MM.1S (cell line): ENCODE results near the gene ZNF439.
"Not testable (repeated sequence)": the region's sequence is repeated elsewhere in the genome, so short reads cannot be mapped to it uniquely, and the experiment has no call there.

Source experiments
- DNase-seq: peaks from one replicate; pipeline ENCODE4 v3.0.0-alpha.2; 2015
- H2AFZ ChIP-seq: fragments of 300-600 bp; sonication (generic); 2 replicates; pipeline ENCODE4 v1.6.0; 2016; ENCODE audit warnings: antibody characterized with exemption, low read length
- H3F3A ChIP-seq: fragments of 300-600 bp; sonication (generic); 2 replicates; pipeline ENCODE4 v1.6.1; 2016; ENCODE audit warnings: mild to moderate bottlenecking, antibody characterized with exemption, low read length, moderate library complexity, mixed read lengths; ENCODE audit not compliant: insufficient read depth
- H3K27ac ChIP-seq: fragments of 300-600 bp; sonication (generic); 2 replicates; pipeline ENCODE4 v1.5.1; 2016; ENCODE audit warnings: mild to moderate bottlenecking, low read length
- H3K27me3 ChIP-seq: fragments of 300-600 bp; sonication (generic); replicated peaks from 2 replicates; pipeline ENCODE4 v1.6.0; 2016; ENCODE audit warnings: low read length; ENCODE audit not compliant: insufficient read depth
- H3K36me3 ChIP-seq: fragments of 300-600 bp; sonication (generic); replicated peaks from 2 replicates; pipeline ENCODE4 v1.6.1; 2016; ENCODE audit warnings: mild to moderate bottlenecking, low read length, mixed read lengths; ENCODE audit not compliant: insufficient read depth
- H3K4me1 ChIP-seq: fragments of 300-600 bp; sonication (generic); 2 replicates; pipeline ENCODE4 v1.6.1; 2016; ENCODE audit warnings: low read length, mixed read lengths
- H3K4me2 ChIP-seq: fragments of 300-600 bp; sonication (generic); 2 replicates; pipeline ENCODE4 v1.6.0; 2016; ENCODE audit warnings: low read depth, low read length
- H3K4me3 ChIP-seq: fragments of 300-600 bp; sonication (generic); 2 replicates; pipeline ENCODE4 v1.5.1; 2016; ENCODE audit warnings: low read length, mixed read lengths
- H3K79me2 ChIP-seq: fragments of 300-600 bp; sonication (generic); 2 replicates; pipeline ENCODE4 v1.6.1; 2016; ENCODE audit warnings: mixed run types, low read length, mixed read lengths
- H3K9ac ChIP-seq: fragments of 300-600 bp; sonication (generic); 2 replicates; pipeline ENCODE4 v1.6.1; 2016; ENCODE audit warnings: low read length, mixed read lengths
- H3K9me2 ChIP-seq: fragments of 300-600 bp; sonication (generic); replicated peaks from 2 replicates; pipeline ENCODE4 v1.6.1; 2016; ENCODE audit warnings: mild to moderate bottlenecking, low read length, mixed read lengths; ENCODE audit not compliant: insufficient read depth
- H3K9me3 ChIP-seq: fragments of 300-600 bp; sonication (generic); replicated peaks from 2 replicates; pipeline ENCODE4 v1.6.1; 2016; ENCODE audit warnings: mild to moderate bottlenecking, low read length, mixed read lengths; ENCODE audit not compliant: insufficient read depth
- H4K20me1 ChIP-seq: fragments of 300-600 bp; sonication (generic); 2 replicates; pipeline ENCODE4 v1.6.1; 2016; ENCODE audit warnings: mild to moderate bottlenecking, low read length, moderate library complexity, mixed read lengths; ENCODE audit not compliant: insufficient read depth
- CTCF ChIP-seq: fragments of 300-600 bp; sonication (generic); IDR thresholded peaks from 2 replicates; pipeline ENCODE4 v1.5.1; 2016; ENCODE audit warnings: antibody characterized with exemption, low read length, mixed read lengths
- EZH2 ChIP-seq: fragments of 300-600 bp; sonication (generic); optimal IDR thresholded peaks from 2 replicates; pipeline ENCODE3; 2017; ENCODE audit warnings: low read depth, mild to moderate bottlenecking, antibody characterized with exemption, low read length, mixed read lengths
- EZH2phosphoT487 ChIP-seq: fragments of 300-600 bp; sonication (generic); IDR thresholded peaks from 2 replicates; pipeline ENCODE4 v1.6.1; 2018; ENCODE audit warnings: antibody characterized with exemption, low read length

Gene ZNF439

GRCh38 chr19:11894851-11895250 is 46.3 kb downstream of the ZNF439 start:
- no peaks in the 10 kb centered on the region for H3K9me3 ChIP-seq
- no peaks in the 10 kb centered on the region for H3K79me2 ChIP-seq
- H3K4me2 ChIP-seq: no peak overlapping the region
- no peaks in the 10 kb centered on the region for H3F3A ChIP-seq
- TF ChIP-seq CTCF: no peak
- no peak for TF ChIP-seq EZH2
- TF ChIP-seq EZH2phosphoT487: no peak
- H3K27ac ChIP-seq: no peak overlapping the region
- no peaks in the 10 kb centered on the region for H3K36me3 ChIP-seq
- H4K20me1 ChIP-seq: no peaks in the 10 kb centered on the region
- H3K27me3 ChIP-seq: no peaks in the 10 kb centered on the region
- no peaks in the 10 kb centered on the region for H3K9me2 ChIP-seq
- no peak overlapping the region for H3K9ac ChIP-seq
- no peak for DNase-seq
- H2AFZ ChIP-seq: no peak overlapping the region
- no peaks in the 10 kb centered on the region for H3K4me1 ChIP-seq
- H3K4me3 ChIP-seq: no peak overlapping the region

- TF ChIP-seq EZH2phosphoT487 (no peak), EZH2 (no peak), CTCF (no peak)
Measured at GRCh38 chr19:11902228-11902627, 53.7 kb downstream of the ZNF439 start.

GRCh38 chr19:11905928-11906327 is 57.4 kb downstream of the ZNF439 start:
- H3K27me3 ChIP-seq: no peaks in the 10 kb centered on the region
- TF ChIP-seq EZH2: no peak
- TF ChIP-seq EZH2phosphoT487: no peak
- no peak for TF ChIP-seq CTCF
- no peak overlapping the region for H3K4me2 ChIP-seq
- H3K4me3 ChIP-seq: no peak overlapping the region
- no peak overlapping the region for H3K9ac ChIP-seq
- H2AFZ ChIP-seq: no peak overlapping the region
- no peaks in the 10 kb centered on the region for H3K9me3 ChIP-seq
- H3K9me2 ChIP-seq: no peaks in the 10 kb centered on the region
- no peaks in the 10 kb centered on the region for H3K4me1 ChIP-seq
- H3K27ac ChIP-seq: no peak overlapping the region
- H3K79me2 ChIP-seq: no peaks in the 10 kb centered on the region
- no peaks in the 10 kb centered on the region for H4K20me1 ChIP-seq
- H3F3A ChIP-seq: no peaks in the 10 kb centered on the region
- DNase-seq: no peak
- H3K36me3 ChIP-seq: no peaks in the 10 kb centered on the region

More at GRCh38 chr19:11902228-11902627, 53.7 kb downstream of the ZNF439 start:
- no peaks in the 10 kb centered on the region for H3K9me3 ChIP-seq
- H3K4me2 ChIP-seq: no peak overlapping the region
- no peaks in the 10 kb centered on the region for H3K27me3 ChIP-seq
- no peak for DNase-seq
- no peak overlapping the region for H2AFZ ChIP-seq
- H3K4me1 ChIP-seq: no peaks in the 10 kb centered on the region
- H3K4me3 ChIP-seq: no peak overlapping the region
- H3F3A ChIP-seq: no peaks in the 10 kb centered on the region
- no peak overlapping the region for H3K9ac ChIP-seq
- H3K27ac ChIP-seq: no peak overlapping the region
- no peaks in the 10 kb centered on the region for H3K9me2 ChIP-seq
- H3K36me3 ChIP-seq: no peaks in the 10 kb centered on the region
- H4K20me1 ChIP-seq: no peaks in the 10 kb centered on the region
- no peaks in the 10 kb centered on the region for H3K79me2 ChIP-seq

- not testable (repeated sequence) for H3K9me2 ChIP-seq, H3K9ac ChIP-seq, H3K27ac ChIP-seq, H3K4me3 ChIP-seq, H3K36me3 ChIP-seq, H3K27me3 ChIP-seq, DNase-seq, H3F3A ChIP-seq, H3K4me1 ChIP-seq, H3K9me3 ChIP-seq, H4K20me1 ChIP-seq, H3K79me2 ChIP-seq, H2AFZ ChIP-seq, H3K4me2 ChIP-seq
Measured at GRCh38 chr19:11911937-11912336, 63.4 kb downstream of the ZNF439 start.

- not testable (repeated sequence) for H3K27ac ChIP-seq, H3K9ac ChIP-seq, H2AFZ ChIP-seq, H3K4me3 ChIP-seq, H3K4me2 ChIP-seq, H3K9me3 ChIP-seq, H3K79me2 ChIP-seq, DNase-seq, H3K9me2 ChIP-seq, H3F3A ChIP-seq, H3K36me3 ChIP-seq, H4K20me1 ChIP-seq, H3K27me3 ChIP-seq, H3K4me1 ChIP-seq
Measured at GRCh38 chr19:11914417-11915051, 66.0 kb downstream of the ZNF439 start.
